Measurements from ENCODE around the gene GPN1.

DNA sequence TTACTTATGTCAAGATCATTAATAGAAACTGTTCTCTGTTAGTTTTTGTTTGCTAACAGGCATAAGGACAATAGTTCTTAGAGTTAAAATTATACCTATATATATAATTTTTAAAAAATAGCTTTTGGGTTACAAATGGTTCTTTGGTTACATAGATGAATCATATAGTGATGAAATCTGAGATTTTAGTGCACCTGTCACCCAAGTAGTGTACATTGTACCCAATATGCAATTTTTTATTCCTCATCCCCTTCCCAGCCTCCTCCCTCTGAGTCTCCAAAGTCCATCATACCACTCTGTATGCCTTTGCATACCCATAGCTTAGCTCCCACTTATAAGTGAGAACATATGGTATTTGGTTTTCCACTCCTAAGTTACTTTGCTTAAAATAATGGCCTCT, 61.2 kb downstream of the GPN1 start:
- TF ChIP-seq POLR2AphosphoS5 (IDR thresholded peaks at IDR 0.05; ENCODE audit: low read depth, low read length) (no peak), POLR2A (IDR thresholded peaks at IDR 0.05; ENCODE audit: low read depth, low read length) (no peak), POU2F2 (IDR thresholded peaks at IDR 0.05; ENCODE audit: low read depth, low read length) (no peak), TAF1 (IDR thresholded peaks at IDR 0.05; ENCODE audit: low read depth, low read length) (no peak), SPI1 (IDR thresholded peaks at IDR 0.05; ENCODE audit: low read depth, low read length) (no peak)

Data from GM12891 (cell line).